ENCODE results near the gene GNL3.
A peak's percentile ranks its signal among the peaks of the same experiment; 100 is the strongest.
"Not testable (repeated sequence)": the region's sequence is repeated elsewhere in the genome, so short reads cannot be mapped to it uniquely, and the experiment has no call there.

GNL3 gene

GRCh38 chr3:52685709-52686691 lies at the start of gene GNL3, which contains the start of gene PBRM1:
TSS of gene GNL3 (plus strand) at chr3:52686032. CDS start at chr3:52686093, 61 bp downstream.
TSS of gene PBRM1 (minus strand) at chr3:52685913.
- peak; percentile 90 for DNase-seq

GRCh38 chr3:52636673-52637072 lies 49.2 kb upstream of the GNL3 start:
- DNase-seq = no peak

GRCh38 chr3:52645549-52645948 lies 40.3 kb upstream of the GNL3 start:
- no peak for DNase-seq

DNA sequence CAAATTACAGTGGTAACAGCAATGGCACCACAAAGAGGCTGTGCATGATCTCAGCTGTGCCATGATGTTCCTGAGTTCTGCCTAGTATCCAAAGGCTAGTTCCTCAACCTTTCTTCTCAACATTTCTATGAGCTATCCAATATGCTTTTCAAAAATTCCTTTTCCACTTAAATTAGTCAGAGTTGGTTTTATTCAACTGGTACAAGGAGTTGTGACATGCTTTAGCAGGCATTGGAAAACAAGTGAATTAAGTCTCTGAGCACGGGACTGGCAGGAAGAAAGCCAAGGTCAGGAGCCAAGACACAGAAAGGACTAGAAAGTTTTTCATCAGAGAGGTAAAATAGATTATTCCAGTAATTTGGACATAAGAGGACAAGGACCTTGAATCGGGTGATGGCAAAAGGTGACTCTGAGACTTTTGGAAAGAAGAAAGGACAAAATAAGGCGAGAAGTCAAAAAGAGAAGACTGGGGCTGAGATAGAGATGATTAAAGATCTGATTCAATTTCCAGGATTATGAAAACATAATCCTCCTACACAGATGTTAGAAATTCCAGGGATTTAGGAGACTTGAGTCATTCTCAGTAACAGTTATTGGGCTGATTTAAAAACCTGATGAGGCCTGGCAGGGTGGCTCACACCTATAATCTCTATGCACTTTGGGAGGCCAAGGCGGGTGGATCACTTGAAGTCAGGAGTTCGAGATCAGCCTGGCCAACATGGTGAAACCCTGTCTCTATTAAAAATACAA lies 36.2 kb upstream of the GNL3 start:
- DNase-seq = no peak

GRCh38 chr3:52650439-52650838 lies 35.4 kb upstream of the GNL3 start:
- DNase-seq = no peak

DNA sequence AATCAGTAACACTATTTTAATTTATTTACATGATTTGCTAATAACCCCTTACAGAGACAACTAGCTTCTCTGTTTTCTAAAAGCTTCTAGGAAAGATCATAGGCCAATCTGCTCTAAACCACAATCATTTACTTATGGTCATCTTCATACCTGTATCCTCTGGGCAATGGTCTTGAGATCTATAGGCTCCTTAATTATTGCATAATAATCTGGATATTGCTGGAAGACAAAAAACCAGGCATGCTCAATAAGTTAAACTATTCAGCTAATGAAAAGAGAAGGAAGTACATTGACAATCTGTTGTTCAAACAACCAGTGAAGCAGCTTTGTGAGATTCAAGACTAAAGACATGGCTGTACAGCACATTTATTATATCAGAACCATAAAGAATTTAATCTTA lies 34.2 kb upstream of the GNL3 start:
- no peak for DNase-seq

DNA sequence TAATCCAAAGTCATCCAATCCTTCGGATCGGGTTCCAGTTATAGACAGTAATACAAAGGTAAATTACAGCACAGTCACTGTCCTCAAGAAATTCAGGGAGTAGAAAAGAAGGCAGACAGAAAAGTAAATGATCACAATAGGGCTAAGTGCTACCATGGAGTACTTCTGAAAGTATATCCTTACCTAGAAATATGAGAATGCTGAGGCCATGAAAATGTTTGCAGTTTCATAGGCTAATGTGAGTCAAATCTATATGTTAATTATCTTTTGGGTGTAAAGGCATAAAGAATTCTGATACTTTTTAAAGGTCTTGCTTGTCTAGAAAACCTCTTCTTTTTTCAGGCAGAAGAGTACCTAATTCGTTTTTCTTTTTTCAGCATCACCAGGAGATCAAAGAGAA lies 29.9 kb upstream of the GNL3 start:
- DNase-seq = no peak

DNA sequence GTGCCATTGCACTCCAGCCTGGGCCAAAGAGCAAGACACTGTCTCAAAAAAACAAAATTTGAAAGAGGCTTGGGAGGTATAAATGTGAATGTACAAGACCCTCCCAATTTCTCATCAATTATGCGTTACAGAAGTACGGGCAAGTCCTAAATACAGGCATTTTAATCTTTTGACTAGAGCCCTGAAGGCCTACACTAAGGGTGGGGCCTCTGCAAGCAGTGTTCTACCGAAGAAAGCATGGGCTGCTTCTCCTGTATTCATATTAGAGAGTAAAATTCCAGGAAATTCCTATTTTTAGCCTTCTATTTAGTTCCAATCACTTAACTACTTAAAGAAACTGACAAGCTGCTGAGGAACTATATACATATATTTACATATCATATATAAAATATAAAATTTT lies 25.8 kb upstream of the GNL3 start:
- no peak for DNase-seq

DNA sequence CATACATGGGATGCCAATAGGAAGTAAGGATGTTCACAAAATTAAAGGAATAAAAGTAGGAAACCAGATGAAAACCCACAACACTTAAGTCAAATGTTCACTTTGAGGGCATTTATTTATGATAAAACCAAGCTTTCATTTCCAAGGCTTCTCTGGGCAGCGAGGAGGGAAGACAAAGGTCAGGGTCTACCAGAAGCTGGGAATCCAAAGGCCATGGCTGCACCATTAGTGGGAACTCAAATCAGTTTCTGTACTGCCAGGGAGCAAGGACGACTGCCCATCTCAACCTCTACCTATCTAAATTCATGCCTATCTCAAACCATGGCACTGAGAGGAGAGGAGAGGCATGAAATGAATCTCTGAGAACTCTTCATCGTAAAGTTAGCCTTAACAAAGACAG lies 22.7 kb upstream of the GNL3 start:
- no peak for DNase-seq

- no peak for DNase-seq
Measured at GRCh38 chr3:52670621-52671521, 15.0 kb upstream of the GNL3 start.

- DNase-seq = no peak
Measured at GRCh38 chr3:52671676-52672075, 14.2 kb upstream of the GNL3 start.

- DNase-seq = not testable (repeated sequence)
Measured at GRCh38 chr3:52676201-52676600, 9.6 kb upstream of the GNL3 start.

- DNase-seq = no peak
Measured at GRCh38 chr3:52678265-52679198, 7.3 kb upstream of the GNL3 start.

GRCh38 chr3:52679199-52679538 lies 6.7 kb upstream of the GNL3 start:
- DNase-seq = no peak

GRCh38 chr3:52679811-52680210 lies 6.0 kb upstream of the GNL3 start:
- no peak for DNase-seq

DNA sequence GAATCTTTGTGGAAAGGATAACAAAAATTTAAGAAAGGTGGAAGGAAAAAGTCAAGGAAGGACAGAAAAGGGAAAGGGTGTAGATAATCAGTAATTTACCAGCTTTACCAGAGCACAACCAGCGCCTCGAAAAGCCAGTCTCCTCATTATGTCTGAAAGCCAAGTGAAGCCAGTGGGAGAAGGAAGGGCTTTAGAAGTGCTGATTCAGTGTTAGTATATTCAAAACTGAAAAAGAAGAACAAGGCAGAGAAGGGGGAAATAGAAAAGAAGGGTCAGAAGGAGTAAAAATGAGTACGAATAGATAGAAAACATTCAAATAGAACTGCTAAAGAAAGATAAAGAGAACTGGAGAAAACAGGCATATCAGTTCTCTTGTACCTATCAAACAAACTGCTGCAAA lies 4.2 kb upstream of the GNL3 start:
- DNase-seq = no peak

DNA sequence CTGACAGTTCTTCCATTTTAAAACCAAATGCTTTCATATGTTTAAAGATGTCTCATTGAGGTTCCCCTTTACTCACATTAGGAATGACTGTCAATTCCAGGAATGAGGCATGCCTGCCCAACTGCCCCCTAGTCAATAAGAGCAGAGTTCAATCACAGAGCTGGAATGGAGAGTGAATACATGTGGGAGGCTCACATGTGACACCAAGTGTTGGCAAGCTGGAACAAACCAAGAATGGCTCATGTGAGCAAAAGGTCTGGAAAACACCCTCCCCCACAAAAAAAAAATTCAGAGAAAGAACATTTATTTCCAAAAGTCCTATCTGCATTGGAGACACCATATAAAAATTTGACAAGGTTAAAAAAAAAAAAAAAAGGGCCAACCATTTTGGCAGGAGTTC lies 3.8 kb upstream of the GNL3 start:
- DNase-seq = no peak

DNA sequence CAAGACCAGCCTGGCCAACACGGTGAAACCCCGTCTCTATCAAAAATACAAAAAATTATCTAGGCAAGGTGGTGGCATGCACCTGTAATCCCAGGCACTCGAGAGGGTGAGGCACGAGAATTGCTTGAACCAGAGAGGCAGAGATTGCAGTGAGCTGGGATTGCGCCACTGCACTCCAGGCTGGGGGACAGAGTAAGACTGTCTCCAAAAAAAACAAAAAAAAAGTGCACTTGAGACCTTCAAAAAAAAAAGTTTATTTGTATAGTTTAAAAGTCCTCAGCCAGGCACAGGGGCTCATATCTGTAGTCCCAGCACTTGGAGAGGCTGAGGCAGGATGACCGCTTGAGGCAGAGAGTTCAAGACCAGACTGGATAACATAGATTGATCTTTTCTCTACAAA lies 2.2 kb upstream of the GNL3 start:
- DNase-seq = no peak

- DNase-seq = no peak
Measured at GRCh38 chr3:52684184-52684583, 1.6 kb upstream of the GNL3 start.

DNA sequence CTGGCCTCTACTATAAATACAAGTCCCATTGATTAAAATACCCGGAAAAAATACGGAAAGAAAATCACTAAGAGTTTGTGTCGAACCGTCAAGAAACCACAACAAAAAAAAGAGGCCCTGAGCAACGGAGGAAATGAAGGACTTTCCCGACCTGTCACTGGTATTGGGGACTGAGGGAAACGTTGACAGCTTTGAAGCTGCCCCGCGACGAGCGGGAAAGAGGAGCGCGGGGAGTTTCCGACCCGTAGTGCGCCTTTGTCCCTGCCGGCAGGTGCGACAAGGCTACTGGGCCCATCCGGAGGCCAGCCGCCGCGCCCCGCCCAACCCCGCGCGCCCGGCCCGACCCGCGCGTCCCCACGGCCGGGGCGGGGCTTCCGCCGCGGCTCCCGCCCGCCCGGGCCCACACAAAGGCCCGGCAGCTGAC lies 535 bp upstream of the GNL3 start:
- DNase-seq = peak; percentile 37

- no peak for DNase-seq
Measured at GRCh38 chr3:52688266-52688665, 2.4 kb downstream of the GNL3 start.

DNA sequence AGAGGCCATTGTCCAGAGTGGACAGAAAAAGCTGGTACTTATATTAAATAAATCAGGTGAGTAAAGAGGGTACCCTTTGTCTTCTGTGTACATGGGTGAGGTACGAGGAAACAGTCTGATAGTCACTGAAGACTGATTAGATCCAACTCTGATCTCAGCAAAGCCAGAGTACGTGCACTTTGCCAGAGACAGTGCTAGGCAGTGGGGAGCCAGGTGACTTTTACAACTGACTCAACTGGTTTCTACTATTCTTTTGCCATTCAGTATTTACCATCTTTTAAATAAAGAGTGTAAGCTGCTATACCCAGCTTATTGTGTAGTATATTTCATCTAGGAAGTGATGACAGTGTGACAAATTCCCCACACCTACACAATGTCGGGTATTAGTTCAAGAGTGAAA lies 3.3 kb downstream of the GNL3 start:
- no peak for DNase-seq

All from KG1 (cell line).